ENCODE data around the gene NCOA7.
"Not testable (repeated sequence)": the region's sequence is repeated elsewhere in the genome, so short reads cannot be mapped to it uniquely, and the experiment has no call there.

NCOA7 gene

DNA sequence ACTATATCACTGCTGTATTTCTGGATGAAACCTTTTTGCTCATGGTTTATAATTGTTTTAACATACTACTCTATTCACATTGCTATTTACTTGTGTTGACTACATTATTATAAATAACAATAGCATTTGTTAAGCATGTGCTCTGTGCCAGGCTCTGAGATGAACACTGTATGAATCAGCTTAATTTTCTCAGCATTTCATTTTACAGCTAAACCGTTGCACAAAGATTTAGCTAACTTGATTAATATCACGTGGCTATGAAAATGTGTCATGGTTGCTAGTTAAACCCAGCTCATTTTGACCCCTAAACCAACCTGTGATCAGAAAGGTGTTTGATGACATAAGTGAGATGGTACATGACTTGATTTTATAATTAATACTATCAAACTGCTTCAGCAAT, 77.5 kb downstream of the NCOA7 start:
- DNase-seq (ENCODE audit: low spot score) = no peak

GRCh38 chr6:125868678-125869395, 78.1 kb downstream of the NCOA7 start:
- no peak for DNase-seq (ENCODE audit: low spot score)

- DNase-seq (ENCODE audit: low spot score) = no peak
Measured at GRCh38 chr6:125869427-125869826, 78.7 kb downstream of the NCOA7 start.

- no peak for DNase-seq (ENCODE audit: low spot score)
Measured at GRCh38 chr6:125871365-125871764, 80.6 kb downstream of the NCOA7 start.

DNA sequence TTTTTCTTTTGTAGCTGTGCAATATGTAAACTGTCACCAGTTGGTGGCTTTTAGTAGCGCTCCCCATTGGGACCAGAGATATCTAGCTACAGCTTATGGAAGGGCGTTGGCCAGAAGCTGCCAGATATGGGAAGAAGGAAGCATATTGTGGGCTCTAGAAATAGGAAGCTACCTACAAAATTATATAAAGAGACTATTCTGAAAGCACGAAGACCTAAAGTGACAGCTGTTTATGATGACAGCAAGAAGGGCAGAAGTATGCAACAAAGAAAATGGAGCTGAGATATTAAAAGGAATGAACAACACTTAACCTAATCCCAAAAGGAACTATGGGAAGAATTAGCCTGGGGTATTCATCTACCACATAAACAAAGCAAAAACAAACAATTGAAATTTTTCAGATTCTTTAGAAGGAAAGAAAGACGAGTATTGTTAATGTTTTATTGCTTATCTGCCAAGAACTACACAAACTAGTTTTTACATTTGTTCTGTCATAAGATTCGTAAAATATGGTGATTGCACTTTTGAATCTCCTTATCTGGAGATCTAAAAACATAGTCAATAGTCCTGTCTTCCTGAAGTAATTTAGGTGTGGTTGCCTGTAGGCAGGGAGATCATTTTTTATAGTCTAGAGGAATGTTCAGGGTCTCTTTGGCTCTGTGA, 81.6 kb downstream of the NCOA7 start:
- no peak for DNase-seq (ENCODE audit: low spot score)

- no peak for DNase-seq (ENCODE audit: low spot score)
Measured at GRCh38 chr6:125882243-125882642, 91.5 kb downstream of the NCOA7 start.

GRCh38 chr6:125884634-125885371, 94.0 kb downstream of the NCOA7 start:
- no peak for DNase-seq (ENCODE audit: low spot score)

GRCh38 chr6:125886021-125886420, 95.3 kb downstream of the NCOA7 start:
- DNase-seq (ENCODE audit: low spot score) = no peak

DNA sequence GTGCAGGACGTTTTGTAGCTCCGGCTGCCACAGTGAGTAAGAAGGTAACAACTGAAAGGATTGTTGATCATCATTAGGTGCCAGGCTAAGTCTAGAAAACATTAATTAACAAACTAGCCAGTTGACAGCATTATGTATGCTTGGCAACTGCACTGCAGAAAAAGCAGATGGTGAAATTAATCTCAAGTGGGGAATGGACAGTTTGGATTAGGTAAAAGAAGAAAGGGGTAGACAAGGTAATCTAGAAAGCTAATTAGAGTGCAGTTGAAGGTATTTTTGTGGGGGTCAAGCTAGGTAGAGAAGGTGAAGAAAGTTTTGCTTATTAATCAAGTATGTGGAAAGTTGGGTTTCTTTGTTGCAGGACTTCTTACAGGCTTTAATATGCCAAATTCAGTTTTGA, 96.2 kb downstream of the NCOA7 start:
- no peak for DNase-seq (ENCODE audit: low spot score)

- DNase-seq (ENCODE audit: low spot score) = no peak
Measured at GRCh38 chr6:125887372-125887771, 96.6 kb downstream of the NCOA7 start.

GRCh38 chr6:125888989-125889656, 98.4 kb downstream of the NCOA7 start:
- DNase-seq (ENCODE audit: low spot score) = peak; percentile 53

- no peak for DNase-seq (ENCODE audit: low spot score)
Measured at GRCh38 chr6:125899726-125900182, 109.0 kb downstream of the NCOA7 start.

- DNase-seq (ENCODE audit: low spot score) = peak; percentile 80
Measured at GRCh38 chr6:125904871-125905270, 114.1 kb downstream of the NCOA7 start.

DNA sequence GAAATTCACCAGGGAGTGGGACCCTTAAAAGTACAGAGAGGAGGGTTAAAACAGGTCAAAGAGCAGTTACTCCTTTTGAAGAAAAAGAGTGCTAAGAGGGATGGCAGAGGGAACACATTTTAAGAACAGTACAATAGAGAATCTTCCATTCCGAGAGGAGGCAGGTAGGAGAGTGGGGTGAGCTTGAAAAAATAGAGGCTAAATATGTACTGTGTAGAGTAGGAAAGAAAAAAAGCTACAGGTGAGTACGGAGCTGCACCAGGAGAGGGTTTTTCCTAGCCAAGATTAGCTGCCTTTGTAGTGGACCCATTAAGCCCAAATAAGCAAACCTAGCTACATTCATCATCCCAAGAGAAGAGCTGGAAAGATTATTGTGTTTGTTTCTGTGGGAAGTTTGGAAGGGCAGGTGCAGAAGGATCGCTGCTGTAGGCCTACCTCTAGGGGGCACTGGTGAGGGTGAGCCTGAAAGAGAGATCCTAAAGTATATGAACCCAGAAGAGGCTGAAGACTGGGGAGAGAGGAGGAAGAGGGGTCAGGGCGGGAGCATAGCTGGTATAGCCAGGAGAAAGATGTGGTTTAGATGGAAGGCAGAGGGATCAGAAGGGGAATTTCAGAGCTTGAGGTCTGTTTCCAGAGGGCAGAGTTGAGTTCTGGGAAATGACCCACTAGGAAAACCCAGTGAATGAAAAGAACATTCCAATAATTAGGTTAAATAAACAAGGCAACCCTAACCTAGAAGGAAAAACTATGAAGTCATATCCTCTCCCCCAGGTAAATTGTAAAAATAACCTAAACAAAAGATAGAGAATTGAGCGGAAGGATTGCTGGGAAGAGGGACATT, 115.6 kb downstream of the NCOA7 start:
- peak; percentile 55 for DNase-seq (ENCODE audit: low spot score)

GRCh38 chr6:125910527-125910926, 119.8 kb downstream of the NCOA7 start:
- DNase-seq (ENCODE audit: low spot score) = peak; percentile 10

DNA sequence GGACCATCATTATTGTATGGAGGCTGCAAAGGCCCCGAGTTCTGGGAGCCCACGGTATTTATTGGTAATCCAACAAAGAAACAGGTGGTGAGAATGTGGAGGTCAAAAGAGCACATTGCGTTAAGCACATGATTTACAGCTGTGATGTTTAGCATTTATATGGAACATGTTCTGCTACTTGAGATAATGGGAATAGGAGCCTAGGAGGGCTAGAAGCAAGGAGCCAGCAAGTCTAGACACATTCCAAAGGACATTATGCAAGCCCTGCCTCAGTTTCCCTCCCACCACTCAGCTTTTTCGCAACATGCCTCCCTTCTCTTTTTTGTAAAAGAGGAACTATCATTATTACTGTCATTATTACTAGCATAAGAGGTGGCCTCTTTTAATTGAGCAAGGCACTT, 120.3 kb downstream of the NCOA7 start:
- DNase-seq (ENCODE audit: low spot score) = not testable (repeated sequence)

- not testable (repeated sequence) for DNase-seq (ENCODE audit: low spot score)
Measured at GRCh38 chr6:125912430-125912829, 121.7 kb downstream of the NCOA7 start.

DNA sequence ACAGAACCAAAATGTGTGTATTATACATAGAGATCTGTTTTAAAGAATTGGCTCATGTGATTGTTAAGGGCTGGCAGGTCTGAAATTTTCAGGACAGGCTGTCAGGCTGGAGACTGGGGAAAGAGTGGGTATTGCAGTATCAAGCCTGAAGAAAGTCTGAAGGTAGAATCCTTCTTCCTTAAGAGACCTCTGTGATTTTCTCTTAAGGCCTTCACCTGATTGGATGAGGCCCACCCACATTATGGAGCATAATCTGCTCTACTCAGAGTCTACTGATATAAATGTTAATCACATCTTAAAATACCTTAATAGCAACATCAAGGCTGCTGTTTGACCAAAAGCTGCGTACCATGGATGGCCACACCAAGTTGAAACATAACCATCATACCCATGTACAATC, 122.4 kb downstream of the NCOA7 start:
- DNase-seq (ENCODE audit: low spot score) = no peak

DNA sequence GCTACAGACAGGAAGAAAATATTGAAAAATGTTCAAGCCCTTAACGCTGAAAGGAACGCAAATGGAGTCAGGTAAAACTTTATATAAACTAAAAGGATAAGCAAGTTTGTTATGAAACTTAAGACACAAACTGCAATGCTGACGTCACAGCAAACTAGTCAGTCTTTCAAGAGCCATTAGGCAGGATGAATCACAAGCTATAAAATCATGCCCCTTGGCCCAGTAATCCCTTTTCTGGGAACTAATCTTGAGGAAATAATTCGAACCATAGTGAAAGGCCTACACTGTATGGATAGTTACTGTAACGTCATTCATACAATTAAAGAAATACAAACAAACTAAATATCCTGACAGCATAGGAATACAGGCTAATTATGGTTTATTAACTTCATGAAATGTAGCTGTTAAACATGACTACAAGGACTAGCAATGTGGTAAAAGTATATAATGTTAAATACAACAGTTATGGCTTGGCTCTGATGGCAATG, 123.1 kb downstream of the NCOA7 start:
- DNase-seq (ENCODE audit: low spot score) = no peak

- DNase-seq (ENCODE audit: low spot score) = no peak
Measured at GRCh38 chr6:125918230-125918629, 127.5 kb downstream of the NCOA7 start.
